GM18508 (cell line): ENCODE data around the gene ZNF577.

Experiments used
- ATAC-seq: cut with Tn5 transposase; IDR thresholded peaks from one replicate; pipeline ENCODE4 v1.9.1; 2021; ENCODE audit warnings: moderate number of reproducible peaks; ENCODE audit not compliant: insufficient read depth, unreplicated experiment

Gene ZNF577

DNA sequence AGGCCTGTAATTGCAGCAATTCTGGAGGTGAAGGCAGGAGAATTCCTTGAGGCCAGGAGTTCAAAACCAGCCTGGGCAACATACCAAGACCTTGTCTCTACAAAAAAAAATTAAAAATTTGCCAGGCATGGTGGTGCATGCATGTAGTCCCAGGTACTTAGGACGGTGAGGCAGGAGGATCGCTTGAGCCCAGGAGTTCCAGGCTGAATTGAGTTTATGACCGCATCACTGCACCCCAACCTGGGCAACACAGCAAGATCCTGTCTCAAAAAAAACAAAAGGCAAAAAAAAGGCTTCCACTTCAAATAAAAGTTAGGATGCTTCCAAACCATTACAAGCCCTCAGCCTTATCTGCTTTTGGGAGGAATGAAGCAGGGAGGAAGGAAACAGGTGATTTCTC, 5.2 kb downstream of the ZNF577 start:
- no peak for ATAC-seq

DNA sequence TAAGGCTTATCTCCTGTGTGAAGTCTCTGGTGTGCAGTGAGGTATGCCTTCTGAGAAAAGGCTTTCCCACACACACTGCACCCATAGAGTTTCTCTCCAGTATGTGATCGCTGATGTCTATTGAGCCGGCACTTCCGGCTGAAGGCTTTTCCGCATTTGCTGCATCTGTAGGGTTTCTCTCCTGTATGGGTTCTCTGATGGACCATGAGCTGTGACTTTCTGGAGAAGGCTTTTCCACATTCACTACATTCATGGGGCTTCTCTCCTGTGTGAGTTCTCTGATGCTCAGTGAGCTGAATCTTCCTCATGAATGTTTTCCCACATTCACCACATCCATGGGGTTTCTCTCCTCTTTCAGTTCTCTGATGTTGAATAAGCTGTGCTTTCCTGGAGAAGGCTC, 14.7 kb downstream of the ZNF577 start:
- ATAC-seq: no peak

DNA sequence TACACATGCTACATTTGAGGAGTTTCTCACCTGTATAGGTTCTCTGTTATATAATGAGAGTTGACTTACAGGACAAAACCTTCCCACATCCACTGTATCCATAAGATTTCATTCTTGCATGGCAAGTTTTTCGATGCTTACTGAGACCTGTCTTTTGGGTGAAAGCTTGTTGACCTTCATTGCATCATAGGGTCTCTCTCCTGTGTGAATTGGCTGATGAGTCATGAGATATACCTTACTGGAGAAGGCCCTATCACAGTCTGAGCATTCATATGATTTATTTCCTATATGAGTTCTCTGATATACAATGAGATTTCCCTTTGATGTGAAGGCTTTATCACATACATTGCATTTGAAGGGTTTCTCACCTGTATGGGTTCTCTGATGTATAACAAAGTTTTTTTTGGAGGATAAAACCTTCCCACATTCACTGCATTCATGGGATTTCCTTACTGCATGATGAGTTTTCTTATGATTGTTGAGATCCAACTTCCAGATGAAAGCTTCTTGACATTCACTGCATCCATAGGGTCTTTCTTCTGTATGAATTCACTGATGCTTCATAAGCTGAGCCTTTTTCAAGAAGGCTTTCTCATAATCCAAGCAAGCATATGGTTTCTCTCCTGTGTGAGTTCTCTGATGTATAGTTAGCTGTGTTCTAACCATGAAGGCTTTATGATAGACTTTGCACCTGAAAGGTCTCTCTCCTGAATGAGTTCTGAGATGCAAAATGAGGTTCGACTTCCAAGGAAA, 25.7 kb downstream of the ZNF577 start:
- no peak for ATAC-seq

DNA sequence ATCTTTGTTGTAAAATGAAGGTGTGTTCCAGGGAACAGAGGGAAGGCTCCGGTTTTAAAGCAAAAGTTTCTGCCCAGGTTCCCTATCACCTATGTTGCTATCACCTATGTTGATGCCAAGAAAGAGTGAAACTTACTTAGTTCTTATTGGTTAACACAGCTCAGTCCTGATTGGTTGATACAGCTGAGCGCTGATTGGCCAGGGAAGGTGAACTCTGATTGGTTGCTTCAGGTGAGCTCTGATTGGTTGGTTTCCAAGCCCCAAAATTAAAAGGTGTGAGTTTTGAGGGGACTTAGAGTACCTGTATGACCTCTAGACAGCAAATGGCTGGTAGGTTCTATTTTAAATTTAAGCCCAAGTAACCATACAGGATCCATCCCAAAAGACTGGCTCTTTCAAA, 50.6 kb downstream of the ZNF577 start:
- no peak for ATAC-seq

DNA sequence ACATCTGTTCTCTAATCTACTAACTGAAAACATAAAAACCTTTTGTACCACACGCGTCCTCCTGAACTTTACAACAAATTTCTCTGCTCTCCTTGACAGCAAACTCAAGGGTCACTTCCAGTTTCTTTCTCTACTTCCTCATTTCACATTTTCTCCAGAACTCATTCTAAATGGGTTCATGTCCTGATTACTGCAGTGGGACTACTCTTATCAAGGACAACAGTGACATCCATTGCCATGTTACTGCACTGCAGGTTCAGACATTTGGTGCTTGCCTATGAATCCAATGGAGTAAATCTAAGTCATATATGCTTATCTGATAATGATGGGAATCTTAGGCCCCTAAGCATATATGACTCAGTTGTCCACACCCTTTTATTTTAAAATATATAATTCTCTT, 57.5 kb downstream of the ZNF577 start:
- ATAC-seq: no peak

DNA sequence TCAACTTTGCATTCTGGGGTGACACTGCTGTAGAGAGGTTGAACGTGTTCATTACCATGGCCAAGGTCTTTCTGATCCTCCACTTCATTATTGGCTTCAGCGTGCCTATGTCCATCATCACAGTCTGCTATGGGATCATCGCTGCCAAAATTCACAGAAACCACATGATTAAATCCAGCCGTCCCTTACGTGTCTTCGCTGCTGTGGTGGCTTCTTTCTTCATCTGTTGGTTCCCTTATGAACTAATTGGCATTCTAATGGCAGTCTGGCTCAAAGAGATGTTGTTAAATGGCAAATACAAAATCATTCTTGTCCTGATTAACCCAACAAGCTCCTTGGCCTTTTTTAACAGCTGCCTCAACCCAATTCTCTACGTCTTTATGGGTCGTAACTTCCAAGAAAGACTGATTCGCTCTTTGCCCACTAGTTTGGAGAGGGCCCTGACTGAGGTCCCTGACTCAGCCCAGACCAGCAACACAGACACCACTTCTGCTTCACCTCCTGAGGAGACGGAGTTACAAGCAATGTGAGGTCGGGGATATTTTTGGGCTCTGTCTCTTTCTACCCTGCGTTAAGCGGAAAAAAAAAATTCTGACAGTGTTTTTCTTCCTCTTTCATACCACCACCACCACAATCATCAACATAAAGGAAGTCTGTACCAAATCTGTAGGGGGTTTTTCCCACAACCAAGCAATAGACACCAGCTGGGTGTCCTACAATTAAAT, 63.3 kb downstream of the ZNF577 start:
- ATAC-seq: no peak

DNA sequence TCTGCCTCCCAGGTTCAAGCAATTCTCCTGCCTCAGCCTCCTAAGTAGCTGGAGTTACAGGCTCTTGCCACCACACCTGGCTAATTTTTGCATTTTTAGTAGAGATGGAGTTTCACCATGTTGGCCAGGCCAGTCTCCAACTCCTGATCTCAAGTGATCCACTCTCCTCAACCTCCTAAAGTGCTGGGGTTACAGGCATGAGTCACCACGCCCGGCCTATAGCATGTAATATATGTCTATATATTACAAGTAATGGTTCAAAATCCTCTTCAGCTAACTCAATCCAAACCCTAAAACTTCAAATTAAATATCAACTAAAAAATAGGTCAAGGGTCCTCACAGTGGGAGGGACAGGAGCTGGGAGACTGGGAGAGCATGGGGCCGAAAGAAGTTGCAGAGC, 64.8 kb downstream of the ZNF577 start:
- ATAC-seq: no peak

DNA sequence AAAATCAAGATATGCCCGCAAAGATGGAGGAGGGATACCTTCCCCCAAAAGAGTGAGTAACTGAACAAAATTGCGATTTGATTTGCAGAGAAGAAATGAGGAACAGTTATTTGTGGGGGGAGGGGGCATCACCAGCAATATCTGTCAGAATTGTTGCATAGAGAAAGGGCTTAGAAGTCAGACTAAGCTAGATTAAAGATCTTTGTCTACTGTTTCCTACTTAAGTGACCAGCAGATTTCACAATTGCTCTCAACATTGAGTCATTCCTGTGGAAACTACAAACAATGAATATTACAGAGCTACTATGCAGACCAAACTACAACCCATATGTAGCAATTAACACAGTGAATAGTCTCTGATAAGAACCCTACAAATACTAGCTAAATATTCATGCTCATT, 65.4 kb downstream of the ZNF577 start:
- no peak for ATAC-seq

DNA sequence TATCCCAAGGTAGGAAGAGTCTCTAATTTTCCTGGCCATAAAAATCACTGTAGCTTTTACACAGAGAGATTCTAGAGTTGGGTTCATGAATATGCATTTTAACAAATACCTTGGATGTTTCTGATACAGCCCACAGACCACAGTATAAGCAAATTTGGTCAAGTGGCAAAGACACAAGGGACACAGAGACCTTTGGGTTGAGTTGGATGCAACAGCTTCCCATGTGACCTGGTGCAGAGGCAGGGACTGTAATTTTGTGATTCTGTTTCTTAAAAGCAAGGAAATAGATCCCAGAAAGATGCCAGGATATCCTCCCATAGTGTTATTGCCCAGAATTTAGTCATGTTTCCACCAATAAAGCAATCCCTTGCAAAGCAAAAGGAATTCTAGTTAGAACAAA, 65.8 kb downstream of the ZNF577 start:
- ATAC-seq: no peak

DNA sequence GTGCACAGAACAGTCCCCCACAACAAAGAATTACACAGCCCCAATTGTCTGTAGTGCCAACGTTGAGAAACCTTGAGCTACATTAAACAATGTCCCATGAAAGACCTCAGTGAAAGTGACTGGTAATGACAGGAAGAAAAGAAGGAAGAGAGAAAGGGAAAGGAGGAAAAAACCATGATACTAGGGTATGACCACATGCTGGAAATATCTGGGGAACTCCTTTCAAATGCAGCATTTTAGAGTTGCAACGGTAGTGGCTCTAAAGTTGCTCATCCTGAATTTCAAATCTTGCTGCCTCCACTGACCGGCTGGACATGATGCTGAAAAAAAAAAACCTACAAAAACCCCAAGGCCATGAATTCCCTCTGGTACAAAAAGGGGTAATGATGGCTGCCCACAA, 66.3 kb downstream of the ZNF577 start:
- no peak for ATAC-seq
